PC-9 (cell line): ENCODE data around the gene NEURL3. TPM values are rescaled to one million over a fixed set of nuclear protein-coding genes. Genes with fewer than 3 reads are reported as not detected.
A peak's percentile ranks its signal among the peaks of the same experiment; 100 is the strongest.
"Not testable (repeated sequence)": the region's sequence is repeated elsewhere in the genome, so short reads cannot be mapped to it uniquely, and the experiment has no call there.

Experiments used
- Bru-seq: library from RNA; stranded (reverse); fragments of 400-500 nt; gene quantifications from one replicate; lab custom pipeline; 2021; lab: Mats Ljungman, UMichigan
- BruChase-seq, 2 experiments: library from RNA; stranded (reverse); fragments of 400-500 nt; gene quantifications; one replicate each; lab custom pipeline; 2021; lab: Mats Ljungman, UMichigan
- BruUV-seq: library from RNA; stranded (reverse); fragments of 400-500 nt; replicated peaks from 2 replicates; lab custom pipeline; 2021; lab: Mats Ljungman, UMichigan
- CTCF ChIA-PET: fragments of 300-600 bp; sonication (Branson Sonifier 250); formaldehyde crosslinking; loops from one replicate; lab custom pipeline; 2022; ENCODE audit warnings: antibody characterized with exemption; lab: Charles Lee
- POLR2A ChIA-PET: fragments of 300-600 bp; sonication (Branson Sonifier 250); formaldehyde crosslinking; loops from one replicate; lab custom pipeline; 2022; ENCODE audit warnings: antibody characterized with exemption; ENCODE audit not compliant: unreplicated experiment; lab: Charles Lee
- DNase-seq, 2 experiments: peaks; one replicate each; pipeline versions ENCODE4 v3.0.0 to v3.0.0-alpha.2; 2015 to 2022; ENCODE audit warnings: mixed read lengths in 1 of 2
- H2AFZ ChIP-seq: fragments of 200-600 bp; sonication (generic); 2 replicates; pipeline ENCODE4 v1.8.1; 2017; ENCODE audit warnings: antibody characterized with exemption
- H3F3A ChIP-seq: fragments of 200-600 bp; sonication (generic); 2 replicates; pipeline ENCODE4 v1.8.1; 2017; ENCODE audit warnings: antibody characterized with exemption, mild to moderate bottlenecking, low read depth; ENCODE audit not compliant: insufficient read depth
- H3K27ac ChIP-seq: fragments of 200-600 bp; sonication (generic); 2 replicates; pipeline ENCODE4 v1.6.1; 2016; ENCODE audit warnings: mixed run types
- H3K27me3 ChIP-seq: fragments of 200-600 bp; sonication (generic); 2 replicates; pipeline ENCODE4 v1.6.1; 2016; ENCODE audit warnings: low read depth, mixed run types; ENCODE audit not compliant: insufficient read depth
- H3K36me3 ChIP-seq: fragments of 200-600 bp; sonication (generic); 2 replicates; pipeline ENCODE4 v1.6.1; 2016; ENCODE audit warnings: low read depth, mixed run types
- H3K4me1 ChIP-seq: fragments of 200-600 bp; sonication (generic); replicated peaks from 2 replicates; pipeline ENCODE4 v1.6.1; 2016; ENCODE audit warnings: mixed run types; ENCODE audit not compliant: insufficient read depth
- H3K4me2 ChIP-seq: fragments of 200-600 bp; sonication (generic); 2 replicates; pipeline ENCODE4 v1.6.1; 2017; ENCODE audit warnings: mixed run types
- H3K4me3 ChIP-seq: fragments of 200-600 bp; sonication (generic); 2 replicates; pipeline ENCODE4 v1.6.1; 2016; ENCODE audit warnings: mixed run types
- H3K79me2 ChIP-seq: fragments of 200-600 bp; sonication (generic); 2 replicates; pipeline ENCODE4 v1.6.1; 2017; ENCODE audit warnings: low read depth, mixed run types
- H3K9me2 ChIP-seq: fragments of 200-600 bp; sonication (generic); 2 replicates; pipeline ENCODE4 v1.8.1; 2017; ENCODE audit warnings: mild to moderate bottlenecking; ENCODE audit not compliant: insufficient read depth
- H3K9me3 ChIP-seq: fragments of 200-600 bp; sonication (generic); 2 replicates; pipeline ENCODE4 v1.8.1; 2016; ENCODE audit warnings: low read depth; ENCODE audit not compliant: insufficient read depth
- H4K20me1 ChIP-seq: fragments of 200-600 bp; sonication (generic); 2 replicates; pipeline ENCODE4 v1.8.1; 2017; ENCODE audit not compliant: insufficient read depth
- CTCF ChIP-seq: fragments of 200-600 bp; sonication (generic); conservative IDR thresholded peaks from 2 replicates; pipeline ENCODE4 v1.6.1; 2017; ENCODE audit warnings: mixed run types, antibody characterized with exemption, mild to moderate bottlenecking, moderate library complexity
- EZH2 ChIP-seq: fragments of 200-600 bp; sonication (generic); IDR thresholded peaks from 2 replicates; pipeline ENCODE4 v1.8.0; 2017; ENCODE audit warnings: antibody characterized with exemption, low read depth
- intact Hi-C: fragments of 100-400 bp; cut with micrococcal nuclease; formaldehyde crosslinking; loops from one replicate; pipeline ENCODE4 v1.10.0; 2022; ENCODE audit not compliant: unreplicated experiment
- long read RNA-seq: library from polyadenylated mRNA; stranded (forward); transcript quantifications from one replicate; pipeline ENCODE4 v2.0.0, GENCODE V29; 2022
- total RNA-seq: library from RNA; stranded (reverse); gene quantifications from 2 replicates; pipeline ENCODE4 v1.2.3, GENCODE V29; 2021

Gene NEURL3
- 0.48 and 0.63 TPM in 2 replicates for total RNA-seq
- percentile 20 among the genes with signal in this experiment for Bru-seq, nascent RNA
- percentile 38 among the genes with signal in this experiment for BruChase-seq, experiment 1, labeled RNA remaining after a 2-hour chase
- BruChase-seq, experiment 2, labeled RNA remaining after a 6-hour chase = percentile 18 among the genes with signal in this experiment
- long read RNA-seq, partial matches to known transcripts = 1 of 2 reads
- long read RNA-seq, other reads (novel, unspliced or antisense) = 0 of 2 reads

GRCh38 chr2:96505231-96505889 lies at the start of gene NEURL3:
TSS of gene NEURL3 (minus strand) at chr2:96505357. CDS start at chr2:96505286, 71 bp downstream.
- no TSS peak for BruUV-seq
- H3K79me2 ChIP-seq = no peaks in the 10 kb centered on the region
- H2AFZ ChIP-seq = no peak within 1 kb of the TSS
- TF ChIP-seq EZH2 (no peak), CTCF (no peak)
- H3K4me1 ChIP-seq = peaks cover 70% of the 10 kb centered on the region
- DNase-seq = peak; percentile 62 to 96
- CTCF ChIA-PET = interaction anchor here (0.6 kb wide), 1 partner anchor 18 kb away, joined by 3 read pairs; no protein-coding TSS in a partner anchor
- POLR2A ChIA-PET = interaction anchor here (0.6 to 0.7 kb wide), 2 partner anchors 78 to 137 kb away, joined by 5 to 8 read pairs; no protein-coding TSS in a partner anchor
- peak within 1 kb of the TSS; percentile 4; the same call in 1 of the 2 replicates for H3K4me3 ChIP-seq
- H3K36me3 ChIP-seq = no peaks in the 10 kb centered on the region
- peaks cover 30% of the 10 kb centered on the region for H3F3A ChIP-seq
- intact Hi-C loops = loop anchor here (1.0 to 10.0 kb wide), 3 partner anchors 12 to 301 kb away; partner anchors contain the start of gene STARD7
- H3K27ac ChIP-seq = peak within 1 kb of the TSS; percentile 77
- H3K9me2 ChIP-seq = no peaks in the 10 kb centered on the region
- H3K4me2 ChIP-seq = peak within 1 kb of the TSS; percentile 62
- H4K20me1 ChIP-seq = no peaks in the 10 kb centered on the region
- H3K9me3 ChIP-seq = no peaks in the 10 kb centered on the region
- no peaks in the 10 kb centered on the region for H3K27me3 ChIP-seq

GRCh38 chr2:96554293-96555145 lies 49.4 kb upstream of the NEURL3 start:
- Histone ChIP-seq H3K4me1 (peaks cover 30% of the 10 kb centered on the region), H3K27me3 (no peaks in the 10 kb centered on the region), H3K27ac (no peak overlapping the region), H3F3A (peaks cover 24% of the 10 kb centered on the region), H4K20me1 (no peaks in the 10 kb centered on the region), H3K79me2 (no peaks in the 10 kb centered on the region), H3K9me3 (no peaks in the 10 kb centered on the region), H3K9me2 (no peaks in the 10 kb centered on the region), H3K4me3 (no peak overlapping the region), H2AFZ (no peak overlapping the region), H3K36me3 (no peaks in the 10 kb centered on the region), H3K4me2 (peak overlapping the region; percentile 78)
- BruUV-seq = no TSS peak
- DNase-seq = peak; percentile 55 to 67
- CTCF ChIA-PET = interaction anchor here (0.6 to 0.9 kb wide), 4 partner anchors 14 to 1366 kb away, joined by 3 to 7 read pairs (median 4); partner anchors contain the start of gene CNNM3
- intact Hi-C loops = loop anchor here (1.0 to 5.0 kb wide), 3 partner anchors 45 to 362 kb away; partner anchors contain the start of gene CNNM3
- POLR2A ChIA-PET = no interaction called here
- peak; percentile 99 for TF ChIP-seq CTCF
- TF ChIP-seq EZH2 = no peak

- DNase-seq, POLR2A ChIA-PET, H3K27ac ChIP-seq, H3K36me3 ChIP-seq, H4K20me1 ChIP-seq, H3K27me3 ChIP-seq, H3K9me2 ChIP-seq, H2AFZ ChIP-seq, H3K4me2 ChIP-seq, BruUV-seq, H3K9me3 ChIP-seq, H3K4me3 ChIP-seq, H3K79me2 ChIP-seq: not testable (repeated sequence)
- CTCF ChIA-PET = interaction anchor here (0.6 to 0.9 kb wide), 5 partner anchors 14 to 1366 kb away, joined by 3 to 7 read pairs (median 5); partner anchors contain the start of gene CNNM3
- Histone ChIP-seq H3F3A (peaks cover 24% of the 10 kb centered on the region), H3K4me1 (peaks cover 30% of the 10 kb centered on the region)
- intact Hi-C loops = loop anchor here (1.0 to 5.0 kb wide), 2 partner anchors 45 to 263 kb away; partner anchors contain the start of gene CNNM3
These were observed 48.8 kb upstream of the NEURL3 start for GRCh38 chr2:96553957-96554292.
